Ovary (tissue), 9 donors: ENCODE data around the gene FAM20A. TPM values are rescaled to one million over a fixed set of nuclear protein-coding genes. Genes with fewer than 3 reads are reported as not detected.
"Not testable (repeated sequence)": the region's sequence is repeated elsewhere in the genome, so short reads cannot be mapped to it uniquely, and the experiment has no call there.

ENCODE experiments used
- DNase-seq, 5 donors: peaks; one replicate each; pipeline ENCODE4 v3.0.0-alpha.2; 2019 to 2020
- H3K27ac ChIP-seq, 2 donors: fragments of 200-600 bp; one replicate each; pipeline versions ENCODE4 v1.5.1 to v1.8.0; 2019 to 2022
- H3K27me3 ChIP-seq: fragments of 200-600 bp; one replicate; pipeline ENCODE4 v1.8.0; 2022
- H3K36me3 ChIP-seq: fragments of 200-600 bp; sonication (generic); one replicate; pipeline ENCODE4 v1.5.1; 2019
- H3K4me1 ChIP-seq: one replicate; pipeline ENCODE4 v1.8.1; 2013; ENCODE audit warnings: mild to moderate bottlenecking, moderate library complexity; ENCODE audit not compliant: insufficient read depth
- H3K4me3 ChIP-seq: fragments of 200-600 bp; sonication (generic); one replicate; pipeline ENCODE4 v1.5.1; 2017
- H3K9me3 ChIP-seq, 2 donors: fragments of 200-600 bp in 1 of 2; sonication (generic) in 1 of 2; one replicate each; pipeline versions ENCODE4 v1.5.1 to v1.8.1; 2013 to 2019; ENCODE audit warnings: mild to moderate bottlenecking in 1 of 2, moderate library complexity in 1 of 2
- CTCF ChIP-seq, 3 donors: fragments of 450-650 bp in 2 of 3; fragments of 200-600 bp in 1 of 3; IDR thresholded peaks; one replicate each; pipeline versions ENCODE4 v1.5.1 to v1.8.0; 2016 to 2022; ENCODE audit warnings: antibody characterized with exemption in 3 of 3, mild to moderate bottlenecking in 1 of 3
- EP300 ChIP-seq: sonication (generic); formaldehyde crosslinking; IDR thresholded peaks from one replicate; pipeline ENCODE4 v1.6.1; 2017; ENCODE audit warnings: antibody characterized with exemption
- POLR2A ChIP-seq: fragments of 450-650 bp; IDR thresholded peaks from one replicate; pipeline ENCODE4 v1.6.1; 2017; ENCODE audit warnings: antibody characterized with exemption, mild to moderate bottlenecking, moderate library complexity
- WGBS, 3 donors: extraction: QIAGEN DNeasy Blood & Tissue Kit in 1 of 3; methylation state at CpG; one replicate each; pipeline versions ENCODE4 v1.1.5 to v1.1.7; 2013 to 2017; 5-methylcytosine and 5-hydroxymethylcytosine counted together
- intact Hi-C, 4 donors: fragments of 100-400 bp; cut with DNase I; formaldehyde crosslinking; loops; one replicate each; pipeline versions ENCODE4 v1.11.0 to v1.15.1; 2022 to 2023
- polyA plus RNA-seq, 2 donors: library from polyadenylated mRNA; stranded (reverse); fragments of 200-250 nt in 1 of 2; fragments of 350-450 nt in 1 of 2; fragmentation: Illumina TruSeq in 1 of 2; extraction: RNeasy Lipid Tissue Mini Kit (QIAGEN cat#74804) in 1 of 2; gene quantifications; one replicate each; pipeline ENCODE4 v1.2.3, GENCODE V29; 2013 to 2014
- total RNA-seq, 7 donors: library from RNA; depleted of rRNA in 2 of 7; stranded (reverse); fragments of >200 nt in 2 of 7; fragmentation: NEBNext Ultra II Directional in 3 of 7; extraction: Animal tissue kit (Norgen Biotek cat#: 25700) in 3 of 7; gene quantifications; one replicate each; pipeline versions ENCODE4 v1.1.0 to v1.2.4, GENCODE V29; 2016 to 2023
- donor health status: DM: no; HTN: no; CAD: no; lungs with moderate emphysema.
- donor health status: DM: no; HTN: no; CAD: no.
- donor health status: Bipolar disorder and iron deficiency.
- donor health status: DM: yes; HTN: yes; CAD: no.
- donor health status: DM: no; HTN: no; CAD: no.
- donor health status: DM: yes; HTN: yes; CAD: no.

The FAM20A gene
- total and polyA plus RNA-seq, 9 donors = 4.9 to 75.8 (median 19.7) TPM

GRCh38 chr17:68518063-68518815 is 82.9 kb downstream of the FAM20A start:
- Histone ChIP-seq H3K27ac (no peak overlapping the region), H3K27me3 (no peaks in the 10 kb centered on the region), H3K36me3 (no peaks in the 10 kb centered on the region), H3K9me3 (no peaks in the 10 kb centered on the region), H3K4me3 (no peak overlapping the region), H3K4me1 (peaks cover 10% of the 10 kb centered on the region)
- intact Hi-C loops = no loop called here
- 94 to 96% (median 94%) methylated on average over 9 of the region's 9 CpGs for WGBS, 3 donors
- TF ChIP-seq POLR2A (no peak), CTCF (IDR thresholded peaks at IDR 0.05) (no peak), EP300 (no peak)
- no peak for DNase-seq

- H3K4me1 ChIP-seq, H3K27ac ChIP-seq, H3K36me3 ChIP-seq, DNase-seq, H3K9me3 ChIP-seq, H3K27me3 ChIP-seq, intact Hi-C loops, H3K4me3 ChIP-seq: not testable (repeated sequence)
- 89 to 93% (median 93%) methylated on average over 3 of the region's 3 CpGs for WGBS, 3 donors
Observed at GRCh38 chr17:68517605-68518004, 83.6 kb downstream of the FAM20A start.

- Histone ChIP-seq H3K27me3 (no peaks in the 10 kb centered on the region), H3K9me3 (no peaks in the 10 kb centered on the region), H3K36me3 (no peaks in the 10 kb centered on the region), H3K27ac (no peak overlapping the region), H3K4me1 (peaks cover 10% of the 10 kb centered on the region), H3K4me3 (no peak overlapping the region)
- no peak for DNase-seq
- no peak for TF ChIP-seq CTCF (IDR thresholded peaks at IDR 0.05)
- TF ChIP-seq EP300 = no peak
- TF ChIP-seq POLR2A = no peak
- intact Hi-C loops = no loop called here
- 63 to 76% (median 71%) methylated on average over 1 of the region's 1 CpG for WGBS, 3 donors
Observed at GRCh38 chr17:68516732-68517131, 84.4 kb downstream of the FAM20A start.

- no peak overlapping the region for H3K27ac ChIP-seq
- H3K36me3 ChIP-seq = no peaks in the 10 kb centered on the region
- intact Hi-C loops = loop anchor here in 2 of 4 donors (5.0 kb wide), 2 partner anchors 48 to 58 kb away; partner anchors contain the start of gene WIPI1 (in 1 of the 2)
- no peak for TF ChIP-seq POLR2A
- no peak for TF ChIP-seq CTCF (IDR thresholded peaks at IDR 0.05)
- no peak for TF ChIP-seq EP300
- no peaks in the 10 kb centered on the region for H3K9me3 ChIP-seq
- no peaks in the 10 kb centered on the region for H3K27me3 ChIP-seq
- no peak overlapping the region for H3K4me3 ChIP-seq
- no peak for DNase-seq
- H3K4me1 ChIP-seq = peaks cover 10% of the 10 kb centered on the region
- 12 to 28% (median 13%) methylated on average over 15 of the region's 15 CpGs for WGBS, 3 donors
Observed at GRCh38 chr17:68514831-68515635, 86.1 kb downstream of the FAM20A start.
